Measurements from ENCODE around the gene PRPF8. TPM values are rescaled to one million over a fixed set of nuclear protein-coding genes. Genes with fewer than 3 reads are reported as not detected.
A peak's percentile ranks its signal among the peaks of the same experiment; 100 is the strongest.

The PRPF8 gene
- total RNA-seq, 1 experiment from 2014 or later: 296 TPM

- Histone ChIP-seq H3K9me3 (ENCODE audit: control insufficient read depth, insufficient read depth, low read depth, low read length) (no peaks in the 10 kb centered on the region), H3K27me3 (ENCODE audit: control insufficient read depth, insufficient read depth, low read length) (no peaks in the 10 kb centered on the region), H3K27ac (ENCODE audit: low read length) (no peak overlapping the region), H3K4me1 (ENCODE audit: control insufficient read depth, insufficient read depth, low read length) (peaks cover 8% of the 10 kb centered on the region), H3K4me3 (ENCODE audit: low read depth in 2 of 2, low read length in 2 of 2) (no peak overlapping the region), H3K36me3 (ENCODE audit: control insufficient read depth, insufficient read depth, low read length) (no peaks in the 10 kb centered on the region)
- POLR2A ChIA-PET: interaction anchor here (0.6 kb wide), 1 partner anchor 144 kb away, joined by 3 read pairs; no protein-coding TSS in a partner anchor
- in situ Hi-C loops (cut with HindIII; ENCODE audit: low pct_unique_long_range_greater_than_20kb, low sequenced_read_pairs): no loop called here
- TF ChIP-seq, protein P1, sequence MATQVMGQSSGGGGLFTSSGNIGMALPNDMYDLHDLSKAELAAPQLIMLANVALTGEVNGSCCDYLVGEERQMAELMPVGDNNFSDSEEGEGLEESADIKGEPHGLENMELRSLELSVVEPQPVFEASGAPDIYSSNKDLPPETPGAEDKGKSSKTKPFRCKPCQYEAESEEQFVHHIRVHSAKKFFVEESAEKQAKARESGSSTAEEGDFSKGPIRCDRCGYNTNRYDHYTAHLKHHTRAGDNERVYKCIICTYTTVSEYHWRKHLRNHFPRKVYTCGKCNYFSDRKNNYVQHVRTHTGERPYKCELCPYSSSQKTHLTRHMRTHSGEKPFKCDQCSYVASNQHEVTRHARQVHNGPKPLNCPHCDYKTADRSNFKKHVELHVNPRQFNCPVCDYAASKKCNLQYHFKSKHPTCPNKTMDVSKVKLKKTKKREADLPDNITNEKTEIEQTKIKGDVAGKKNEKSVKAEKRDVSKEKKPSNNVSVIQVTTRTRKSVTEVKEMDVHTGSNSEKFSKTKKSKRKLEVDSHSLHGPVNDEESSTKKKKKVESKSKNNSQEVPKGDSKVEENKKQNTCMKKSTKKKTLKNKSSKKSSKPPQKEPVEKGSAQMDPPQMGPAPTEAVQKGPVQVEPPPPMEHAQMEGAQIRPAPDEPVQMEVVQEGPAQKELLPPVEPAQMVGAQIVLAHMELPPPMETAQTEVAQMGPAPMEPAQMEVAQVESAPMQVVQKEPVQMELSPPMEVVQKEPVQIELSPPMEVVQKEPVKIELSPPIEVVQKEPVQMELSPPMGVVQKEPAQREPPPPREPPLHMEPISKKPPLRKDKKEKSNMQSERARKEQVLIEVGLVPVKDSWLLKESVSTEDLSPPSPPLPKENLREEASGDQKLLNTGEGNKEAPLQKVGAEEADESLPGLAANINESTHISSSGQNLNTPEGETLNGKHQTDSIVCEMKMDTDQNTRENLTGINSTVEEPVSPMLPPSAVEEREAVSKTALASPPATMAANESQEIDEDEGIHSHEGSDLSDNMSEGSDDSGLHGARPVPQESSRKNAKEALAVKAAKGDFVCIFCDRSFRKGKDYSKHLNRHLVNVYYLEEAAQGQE (IDR thresholded peaks at IDR 0.05; ENCODE audit: insufficient read depth in 1 of 2, low read depth in 2 of 2, low read length in 1 of 2): no peak
- TF ChIP-seq TCF7L2 (IDR thresholded peaks at IDR 0.05; ENCODE audit: low read depth, low read length) (no peak), POLR2AphosphoS5 (IDR thresholded peaks at IDR 0.05; ENCODE audit: low read depth, low read length) (no peak), CTCF (IDR thresholded peaks at IDR 0.05) (no peak), SIN3A (IDR thresholded peaks at IDR 0.05; ENCODE audit: borderline replicate concordance, insufficient read depth, low read depth, low read length) (no peak)
- intact Hi-C loops (cut with micrococcal nuclease; ENCODE audit: unreplicated experiment): no loop called here
- DNase-seq (ENCODE audit: low read depth, low spot score) (no peak), ATAC-seq (no peak)
- CTCF ChIA-PET: interaction anchor here (1.4 kb wide), 1 partner anchor 52 kb away, joined by 6 read pairs; no protein-coding TSS in a partner anchor
- BruUV-seq (replicated peaks): TSS peak; percentile 61
These were observed 58.3 kb downstream of the PRPF8 start for GRCh38 chr17:1626333-1626732.

DNA sequence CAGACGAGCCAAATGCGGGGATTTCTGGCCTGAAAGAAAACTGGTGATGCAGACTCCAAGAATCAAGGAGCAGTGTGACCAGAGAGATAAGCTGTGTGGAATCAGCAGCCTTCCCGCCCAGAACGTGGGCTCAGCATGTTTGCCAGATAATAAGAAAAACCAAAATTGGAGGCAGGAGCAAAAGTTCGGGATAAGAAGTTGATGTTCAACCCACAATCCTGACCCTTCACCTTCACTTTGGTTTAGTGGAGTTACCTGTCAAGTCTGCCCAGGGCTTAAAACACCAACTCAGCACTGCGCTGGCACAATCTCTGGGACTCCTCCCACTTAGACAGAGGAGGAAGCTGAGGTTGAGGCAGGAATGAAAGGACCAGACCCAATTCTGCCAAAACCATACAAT lies 59.1 kb downstream of the PRPF8 start:
- H3K4me3 ChIP-seq (ENCODE audit: low read depth in 2 of 2, low read length in 2 of 2): no peak overlapping the region
- no TSS peak for BruUV-seq (replicated peaks)
- no peak for DNase-seq (ENCODE audit: low read depth, low spot score)
- TF ChIP-seq TCF7L2 (IDR thresholded peaks at IDR 0.05; ENCODE audit: low read depth, low read length): no peak
- no peak for TF ChIP-seq POLR2AphosphoS5 (IDR thresholded peaks at IDR 0.05; ENCODE audit: low read depth, low read length)
- TF ChIP-seq CTCF (IDR thresholded peaks at IDR 0.05): no peak
- no peak for TF ChIP-seq SIN3A (IDR thresholded peaks at IDR 0.05; ENCODE audit: borderline replicate concordance, insufficient read depth, low read depth, low read length)
- TF ChIP-seq, protein P1 (IDR thresholded peaks at IDR 0.05; ENCODE audit: insufficient read depth in 1 of 2, low read depth in 2 of 2, low read length in 1 of 2): no peak
- H3K36me3 ChIP-seq (ENCODE audit: control insufficient read depth, insufficient read depth, low read length): no peaks in the 10 kb centered on the region
- H3K27me3 ChIP-seq (ENCODE audit: control insufficient read depth, insufficient read depth, low read length): no peaks in the 10 kb centered on the region
- intact Hi-C loops (cut with micrococcal nuclease; ENCODE audit: unreplicated experiment) (no loop called here), in situ Hi-C loops (cut with HindIII; ENCODE audit: low pct_unique_long_range_greater_than_20kb, low sequenced_read_pairs) (no loop called here)
- no peak for ATAC-seq
- POLR2A ChIA-PET: no interaction called here
- H3K9me3 ChIP-seq (ENCODE audit: control insufficient read depth, insufficient read depth, low read depth, low read length): no peaks in the 10 kb centered on the region
- no peak overlapping the region for H3K27ac ChIP-seq (ENCODE audit: low read length)
- peaks cover 8% of the 10 kb centered on the region for H3K4me1 ChIP-seq (ENCODE audit: control insufficient read depth, insufficient read depth, low read length)
- CTCF ChIA-PET: interaction anchor here (1.2 to 1.4 kb wide), 2 partner anchors 51 to 52 kb away, joined by 3 to 6 read pairs; no protein-coding TSS in a partner anchor
